Endothelial cell of umbilical vein (primary cell): Measurements from ENCODE around the gene FBXO44. TPM values are rescaled to one million over a fixed set of nuclear protein-coding genes. Genes with fewer than 3 reads are reported as not detected.

Source experiments
- BruUV-seq: library from RNA; stranded (reverse); fragments of 400-500 nt; replicated peaks from 2 replicates; lab custom pipeline; 2021; lab: Mats Ljungman, UMichigan
- CTCF ChIA-PET: fragments of 300-600, 350-600 bp; sonication (Branson Sonifier 250); formaldehyde crosslinking; loops from one replicate; lab custom pipeline; 2021; ENCODE audit warnings: antibody characterized with exemption, inconsistent platforms; lab: Charles Lee
- POLR2A ChIA-PET: fragments of 300-600, 350-600 bp; sonication (Branson Sonifier 250); formaldehyde crosslinking; loops from one replicate; lab custom pipeline; 2021; ENCODE audit warnings: antibody characterized with exemption, inconsistent platforms; lab: Charles Lee
- DNase-seq: peaks from one replicate; pipeline ENCODE4 v3.0.0-alpha.2; 2011; ENCODE audit warnings: low read depth, low spot score
- FAIRE-seq: peaks from 2 replicates; lab custom pipeline; 2011; peaks lifted over from hg19 to GRCh38; lab: Jason Lieb, UNC
- H2AFZ ChIP-seq: 2 replicates; pipeline ENCODE4 v1.6.0; 2012; ENCODE audit warnings: low read depth, low read length, control low read depth, inconsistent platforms
- H3K27ac ChIP-seq: 2 replicates; pipeline ENCODE4 v1.5.1; 2011; ENCODE audit warnings: low read depth, mild to moderate bottlenecking, control low read depth, low read length, moderate library complexity; ENCODE audit not compliant: insufficient read depth
- H3K27me3 ChIP-seq, 2 experiments: 2 replicates each; pipeline versions ENCODE4 v1.6.0 to v1.6.1; 2011; ENCODE audit warnings: low read length in 2 of 2, mixed read lengths in 1 of 2; ENCODE audit not compliant: control insufficient read depth in 2 of 2, insufficient read depth in 2 of 2
- H3K36me3 ChIP-seq, 2 experiments: 2 replicates in 1 of 2; 3 replicates in 1 of 2; pipeline ENCODE4 v1.5.1; 2011; ENCODE audit warnings: low read length in 2 of 2, mild to moderate bottlenecking in 1 of 2, moderate library complexity in 1 of 2; ENCODE audit not compliant: control insufficient read depth in 2 of 2, insufficient read depth in 2 of 2; ENCODE audit errors: extremely low read depth in 1 of 2
- H3K4me1 ChIP-seq: 3 replicates; pipeline ENCODE4 v1.5.1; 2011; ENCODE audit warnings: mild to moderate bottlenecking, low read length; ENCODE audit not compliant: control insufficient read depth, insufficient read depth; ENCODE audit errors: extremely low read depth
- H3K4me2 ChIP-seq: 2 replicates; pipeline ENCODE4 v1.6.1; 2011; ENCODE audit warnings: low read length, control low read depth, mixed read lengths; ENCODE audit not compliant: insufficient read depth
- H3K4me3 ChIP-seq, 3 experiments: fragments of 200-600 bp in 1 of 3; sonication (generic), shearing (Covaris generic) in 1 of 3; replicated peaks in 1 of 3; 2 replicates each; pipeline ENCODE4 v1.5.1; 2011 to 2016; ENCODE audit warnings: control low read depth in 3 of 3, low read length in 3 of 3, mild to moderate bottlenecking in 2 of 3, inconsistent platforms in 1 of 3, low read depth in 1 of 3, moderate library complexity in 1 of 3; ENCODE audit not compliant: insufficient read depth in 1 of 3
- H3K79me2 ChIP-seq: 2 replicates; pipeline ENCODE4 v1.6.0; 2012; ENCODE audit warnings: low read length, inconsistent platforms; ENCODE audit not compliant: control insufficient read depth, insufficient read depth
- H3K9ac ChIP-seq: replicated peaks from 2 replicates; pipeline ENCODE3; 2011; ENCODE audit warnings: low read length, control low read depth; ENCODE audit not compliant: insufficient read depth; ENCODE audit errors: extremely low read depth
- H3K9me1 ChIP-seq: replicated peaks from 3 replicates; pipeline ENCODE4 v1.6.0; 2011; ENCODE audit warnings: mild to moderate bottlenecking, low read length; ENCODE audit not compliant: control insufficient read depth, insufficient read depth; ENCODE audit errors: extremely low read depth
- H3K9me3 ChIP-seq: replicated peaks from 2 replicates; pipeline ENCODE4 v1.5.1; 2012; ENCODE audit warnings: low read length, inconsistent platforms; ENCODE audit not compliant: control insufficient read depth, insufficient read depth
- H4K20me1 ChIP-seq: replicated peaks from 2 replicates; pipeline ENCODE3; 2011; ENCODE audit warnings: mild to moderate bottlenecking, low read length; ENCODE audit not compliant: control insufficient read depth, insufficient read depth; ENCODE audit errors: extremely low read depth
- CTCF ChIP-seq, 2 donors: IDR thresholded peaks; 1 replicate in 1 of 2; 2 replicates in 1 of 2; pipeline ENCODE4 v1.5.1; 2011; ENCODE audit warnings: low read length in 2 of 2, mild to moderate bottlenecking in 2 of 2, moderate library complexity in 2 of 2, control low read depth in 1 of 2, inconsistent platforms in 1 of 2, low read depth in 1 of 2; ENCODE audit not compliant: insufficient read depth in 1 of 2; ENCODE audit errors: extremely low read depth in 1 of 2
- EZH2 ChIP-seq: IDR thresholded peaks from 2 replicates; pipeline ENCODE4 v1.6.1; 2012; ENCODE audit warnings: borderline replicate concordance, low read depth, mild to moderate bottlenecking, moderate library complexity, low read length, inconsistent platforms; ENCODE audit not compliant: severe bottlenecking
- MAX ChIP-seq: IDR thresholded peaks from 2 replicates; pipeline ENCODE4 v1.6.1; 2011; ENCODE audit not compliant: insufficient read depth, insufficient read length
- MYC ChIP-seq: IDR thresholded peaks from one replicate; pipeline ENCODE4 v1.6.1; 2011; ENCODE audit warnings: mild to moderate bottlenecking, low read depth, low read length
- POLR2A ChIP-seq: IDR thresholded peaks from 2 replicates; pipeline ENCODE4 v1.6.1; 2012; ENCODE audit warnings: low read depth, mild to moderate bottlenecking, control low read depth, low read length
- POLR2AphosphoS5 ChIP-seq: IDR thresholded peaks from 2 replicates; pipeline ENCODE4 v1.6.1; 2012; ENCODE audit warnings: low read depth, mild to moderate bottlenecking, control low read depth, low read length, moderate library complexity; ENCODE audit not compliant: insufficient read depth
- dilution Hi-C: fragments of 300-500 bp; cut with MboI; formaldehyde crosslinking; loops from one replicate; pipeline ENCODE4 v1.15.0; 2019; ENCODE audit warnings: low sequenced_read_pairs; ENCODE audit not compliant: extremely low pct_ligation_motif_present
- intact Hi-C: fragments of 100-400 bp; cut with micrococcal nuclease; formaldehyde crosslinking; loops from one replicate; pipeline ENCODE4 v1.10.0; 2022
- polyA plus RNA-seq, 4 experiments: library from polyadenylated mRNA; depleted of rRNA in 3 of 4; stranded (reverse) in 3 of 4; unstranded in 1 of 4; fragments of >200 nt; gene quantifications; 2 replicates each; pipeline versions ENCODE4 v1.2.1 to v1.2.3, GENCODE V29; 2011 to 2012; ENCODE audit warnings: missing spikeins in 1 of 4
- total RNA-seq: library from RNA; stranded (reverse); gene quantifications from 2 replicates; pipeline ENCODE4 v1.2.3, GENCODE V29; 2021

The FBXO44 gene
- total and polyA plus RNA-seq, 2 donors (not counting 3 experiments of a cell fraction or from before 2014, with no cell fraction given), result 16.8 to 22.5 TPM

GRCh38 chr1:11681071-11681771 is 26.5 kb downstream of the FBXO44 start, which contains the start of gene MAD2L2:
TSS of gene MAD2L2 (minus strand) at chr1:11681148. CDS start at chr1:11680601, 547 bp downstream.
- no peaks in the 10 kb centered on the region for H3K9me3 ChIP-seq
- dilution Hi-C loops, result no loop called here
- H3K9ac ChIP-seq, result peak within 1 kb of the TSS; percentile 62
- BruUV-seq, result no TSS peak
- H3K27ac ChIP-seq, result peak within 1 kb of the TSS; percentile 49
- H3K4me1 ChIP-seq, result peaks cover 7% of the 10 kb centered on the region
- H4K20me1 ChIP-seq, result no peaks in the 10 kb centered on the region
- H3K4me3 ChIP-seq, result peak within 1 kb of the TSS; percentile 52 to 97 (median 61)
- H3K27me3 ChIP-seq, result peaks cover 11 to 12% of the 10 kb centered on the region in 2 experiments
- H2AFZ ChIP-seq, result peak within 1 kb of the TSS; percentile 92
- H3K36me3 ChIP-seq, result peaks cover 0 to 3% of the 10 kb centered on the region in 2 experiments
- ChIA-PET CTCF (interaction anchor here (1.2 to 2.7 kb wide), 5 partner anchors 10 to 38 kb away, joined by 3 to 27 read pairs (median 5); partner anchors contain the start of genes DRAXIN and FBXO6), POLR2A (interaction anchor here (1.3 kb wide), 1 partner anchor 229 kb away, joined by 3 read pairs; no protein-coding TSS in a partner anchor)
- H3K79me2 ChIP-seq, result no peaks in the 10 kb centered on the region
- peak; percentile 80 for DNase-seq
- TF ChIP-seq EZH2, result peak; percentile 39
- TF ChIP-seq POLR2A, result peak; percentile 68
- TF ChIP-seq MYC, result no peak
- no peak for TF ChIP-seq CTCF (IDR thresholded peaks at IDR 0.05; ENCODE audit: extremely low read depth in 1 of 2, insufficient read depth in 1 of 2, low read depth in 1 of 2, low read length in 2 of 2)
- peak; percentile 70 for TF ChIP-seq POLR2AphosphoS5
- TF ChIP-seq MAX, result no peak
- peak within 1 kb of the TSS; percentile 72 for H3K4me2 ChIP-seq
- FAIRE-seq, result peak; percentile 87
- intact Hi-C loops, result loop anchor here (1.0 to 5.0 kb wide), 5 partner anchors 12 to 301 kb away; partner anchors contain the start of genes FBXO2, FBXO44, FBXO6 and MFN2
- no peaks in the 10 kb centered on the region for H3K9me1 ChIP-seq
